ENCODE data around the gene DEPDC1B. TPM values are rescaled to one million over a fixed set of nuclear protein-coding genes. Genes with fewer than 3 reads are reported as not detected.

Gene DEPDC1B
- total RNA-seq (2021; fragmentation: NEBNext Ultra II Directional; extraction: Animal tissue kit (Norgen Biotek cat#: 25700)): 1 to 10 TPM; 2.7 to 8.5 (median 6.5) TPM
- long read RNA-seq, transcript DEPDC1B-201 (11 exons, 2,499 nt): major isoform, 5 of 5 reads
- long read RNA-seq, partial matches to known transcripts: 0 of 5 reads
- long read RNA-seq, other reads (novel, unspliced or antisense): 0 of 5 reads

GRCh38 chr5:60699609-60700415, at the start of gene DEPDC1B:
Gene DEPDC1B, minus strand, starts transcription at chr5:60700166. Its CDS starts 73 bp downstream, at chr5:60700093.
- Mint-ChIP-seq H3K36me3 (ENCODE audit: low read depth) (no peaks in the 10 kb centered on the region), H3K9me3 (no peaks in the 10 kb centered on the region), H3K27ac (peak within 1 kb of the TSS; percentile 87), H3K27me3 (ENCODE audit: insufficient read depth) (0 out of 2 replicates have a peak, but pooled peaks cover 5% of the 10 kb centered on the region), H3K4me3 (peak within 1 kb of the TSS; percentile 90), H3K4me1 (ENCODE audit: low read depth) (peaks cover 40% of the 10 kb centered on the region)
- DNase-seq: peak; percentile 88
- TF ChIP-seq, protein P1, sequence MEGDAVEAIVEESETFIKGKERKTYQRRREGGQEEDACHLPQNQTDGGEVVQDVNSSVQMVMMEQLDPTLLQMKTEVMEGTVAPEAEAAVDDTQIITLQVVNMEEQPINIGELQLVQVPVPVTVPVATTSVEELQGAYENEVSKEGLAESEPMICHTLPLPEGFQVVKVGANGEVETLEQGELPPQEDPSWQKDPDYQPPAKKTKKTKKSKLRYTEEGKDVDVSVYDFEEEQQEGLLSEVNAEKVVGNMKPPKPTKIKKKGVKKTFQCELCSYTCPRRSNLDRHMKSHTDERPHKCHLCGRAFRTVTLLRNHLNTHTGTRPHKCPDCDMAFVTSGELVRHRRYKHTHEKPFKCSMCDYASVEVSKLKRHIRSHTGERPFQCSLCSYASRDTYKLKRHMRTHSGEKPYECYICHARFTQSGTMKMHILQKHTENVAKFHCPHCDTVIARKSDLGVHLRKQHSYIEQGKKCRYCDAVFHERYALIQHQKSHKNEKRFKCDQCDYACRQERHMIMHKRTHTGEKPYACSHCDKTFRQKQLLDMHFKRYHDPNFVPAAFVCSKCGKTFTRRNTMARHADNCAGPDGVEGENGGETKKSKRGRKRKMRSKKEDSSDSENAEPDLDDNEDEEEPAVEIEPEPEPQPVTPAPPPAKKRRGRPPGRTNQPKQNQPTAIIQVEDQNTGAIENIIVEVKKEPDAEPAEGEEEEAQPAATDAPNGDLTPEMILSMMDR (IDR thresholded peaks at IDR 0.05): peak; percentile 69

DNA sequence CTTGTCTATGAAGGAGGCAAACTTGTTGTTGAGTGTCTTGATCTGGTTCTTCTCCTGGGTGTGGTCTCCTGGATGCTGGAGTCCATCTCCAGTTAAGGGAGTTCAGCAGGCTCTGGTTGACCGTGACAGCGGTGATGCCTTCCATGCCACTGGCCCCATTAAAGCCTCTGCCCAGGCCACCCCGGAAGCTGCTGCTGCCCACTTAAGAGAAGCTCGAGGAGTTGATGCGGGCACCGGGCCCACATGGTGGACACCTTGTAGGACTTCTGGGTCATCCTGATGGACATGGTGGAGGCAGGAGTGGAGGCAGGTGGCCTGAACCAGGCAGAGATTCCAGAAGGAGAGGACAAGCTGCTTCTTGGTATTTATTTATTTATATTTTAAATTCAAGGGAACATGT, 44.7 kb upstream of the DEPDC1B start:
- Mint-ChIP-seq H3K36me3 (ENCODE audit: low read depth) (no peaks in the 10 kb centered on the region), H3K27ac (no peak overlapping the region), H3K9me3 (no peaks in the 10 kb centered on the region), H3K4me1 (ENCODE audit: low read depth) (no peaks in the 10 kb centered on the region), H3K4me3 (no peak overlapping the region), H3K27me3 (ENCODE audit: insufficient read depth) (peaks cover 5% of the 10 kb centered on the region)
- TF ChIP-seq, protein P1 (IDR thresholded peaks at IDR 0.05): no peak
- no peak for DNase-seq

DNA sequence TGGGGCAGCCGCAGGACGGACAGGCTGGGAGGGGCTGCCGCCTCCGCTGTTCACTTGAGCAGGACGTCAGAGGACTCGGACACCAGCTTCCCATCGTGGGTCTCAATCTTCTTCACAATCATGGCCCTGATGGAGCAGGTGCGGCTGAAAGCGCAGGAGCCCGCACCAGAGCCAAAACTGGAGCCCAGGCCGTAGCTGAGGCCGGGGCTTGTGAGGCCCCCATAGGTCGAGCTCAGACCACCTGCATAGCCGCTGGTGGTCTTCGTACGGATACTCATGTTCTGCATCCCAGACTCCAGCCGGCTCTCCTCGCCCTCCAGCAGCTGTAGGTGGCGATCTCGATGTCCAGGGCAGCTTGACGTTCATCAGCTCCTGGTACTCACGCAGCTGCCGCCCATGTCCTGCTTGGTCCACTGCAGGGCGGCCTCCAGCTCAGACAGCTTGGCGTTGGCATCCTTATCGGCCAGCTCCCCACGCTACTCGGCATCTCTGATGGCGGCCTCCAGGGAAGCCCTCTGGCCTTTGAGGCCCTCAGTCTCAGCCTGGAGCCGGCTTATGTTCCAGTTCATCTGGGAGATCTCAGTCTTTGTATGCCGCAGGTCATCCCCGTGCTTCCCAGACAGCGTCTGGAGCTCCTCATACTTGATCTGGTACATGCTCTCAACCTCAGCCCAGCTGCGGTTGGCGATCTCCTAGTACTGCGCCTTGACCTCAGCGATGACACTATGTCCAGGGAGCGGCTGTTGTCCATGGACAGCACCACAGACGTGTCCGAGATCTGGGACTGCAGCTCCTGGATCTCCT, 43.7 kb upstream of the DEPDC1B start:
- Mint-ChIP-seq H3K27me3 (ENCODE audit: insufficient read depth) (peaks cover 8% of the 10 kb centered on the region), H3K27ac (no peak overlapping the region)

DNA sequence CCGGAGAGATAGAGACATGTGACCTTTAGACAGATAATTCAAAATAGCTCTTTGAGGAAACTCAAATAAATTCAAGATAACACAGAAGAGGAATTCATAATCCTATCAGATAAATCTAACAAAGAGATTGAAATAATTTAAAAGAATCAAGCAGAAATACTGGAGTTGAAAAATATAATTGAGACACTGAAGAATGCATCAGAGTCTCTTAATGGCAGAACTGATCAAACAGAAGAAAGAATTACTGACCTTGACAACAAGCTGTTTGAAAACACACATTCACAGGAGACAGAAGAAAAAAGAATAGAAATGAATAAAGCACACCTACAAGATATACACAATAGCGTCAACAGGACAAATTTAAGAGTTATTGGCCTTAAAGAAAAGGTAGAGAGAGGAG, 40.4 kb upstream of the DEPDC1B start:
- no peak for DNase-seq
- Mint-ChIP-seq H3K36me3 (ENCODE audit: low read depth) (no peaks in the 10 kb centered on the region), H3K9me3 (no peaks in the 10 kb centered on the region), H3K27ac (no peak overlapping the region), H3K4me1 (ENCODE audit: low read depth) (no peaks in the 10 kb centered on the region), H3K4me3 (no peak overlapping the region), H3K27me3 (ENCODE audit: insufficient read depth) (peaks cover 10% of the 10 kb centered on the region)
- TF ChIP-seq, protein P1 (IDR thresholded peaks at IDR 0.05): no peak

More for the DNA sequence above, 43.7 kb upstream of the DEPDC1B start:
- Mint-ChIP-seq H3K4me3 (no peak overlapping the region), H3K9me3 (no peaks in the 10 kb centered on the region), H3K36me3 (ENCODE audit: low read depth) (no peaks in the 10 kb centered on the region), H3K4me1 (ENCODE audit: low read depth) (no peaks in the 10 kb centered on the region)
- no peak for DNase-seq
- TF ChIP-seq, protein P1 (IDR thresholded peaks at IDR 0.05): no peak

GRCh38 chr5:60738933-60739332, 39.0 kb upstream of the DEPDC1B start:
- DNase-seq: no peak
- no peaks in the 10 kb centered on the region for H3K4me1 Mint-ChIP-seq (ENCODE audit: low read depth)
- TF ChIP-seq, protein P1 (IDR thresholded peaks at IDR 0.05): no peak
- H3K36me3 Mint-ChIP-seq (ENCODE audit: low read depth): no peaks in the 10 kb centered on the region
- no peak overlapping the region for H3K27ac Mint-ChIP-seq
- peaks cover 7% of the 10 kb centered on the region for H3K27me3 Mint-ChIP-seq (ENCODE audit: insufficient read depth)
- no peaks in the 10 kb centered on the region for H3K9me3 Mint-ChIP-seq
- H3K4me3 Mint-ChIP-seq: no peak overlapping the region

Data from HFFc6 (cell line).